Measurements from ENCODE around the gene ZBTB7A.

Gene ZBTB7A

DNA sequence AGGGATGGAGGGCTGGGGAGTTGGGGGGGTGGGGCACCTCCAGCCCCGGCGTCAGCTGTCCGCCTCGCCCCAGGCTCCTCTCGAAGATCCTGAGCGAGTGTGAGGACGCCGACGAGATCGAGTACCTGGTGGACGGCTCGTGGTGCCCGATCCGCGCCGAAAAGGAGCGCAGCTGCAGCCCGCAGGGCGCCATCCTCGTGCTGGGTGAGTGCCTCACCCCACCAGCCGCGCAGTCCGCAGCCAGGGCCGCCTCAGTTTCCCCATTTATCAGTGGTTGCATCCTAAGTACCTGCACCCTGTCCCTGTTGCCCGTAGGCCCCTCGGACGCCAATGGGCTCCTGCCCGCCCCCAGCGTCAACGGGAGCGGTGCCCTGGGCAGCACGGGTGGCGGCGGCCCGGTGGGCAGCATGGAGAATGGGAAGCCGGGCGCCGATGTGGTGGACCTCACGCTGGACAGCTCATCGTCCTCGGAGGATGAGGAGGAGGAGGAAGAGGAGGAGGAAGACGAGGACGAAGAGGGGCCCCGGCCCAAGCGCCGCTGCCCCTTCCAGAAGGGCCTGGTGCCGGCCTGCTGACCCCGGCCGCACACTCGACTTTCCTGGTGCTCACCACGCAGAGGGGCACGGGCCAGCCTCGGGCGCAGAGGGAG, 29.3 kb downstream of the ZBTB7A start:
- H3K4me3 ChIP-seq (ENCODE audit: low read length), result no peak overlapping the region
- no peaks in the 10 kb centered on the region for H3K9me3 ChIP-seq (ENCODE audit: control insufficient read depth, low read length)
- peaks cover 42% of the 10 kb centered on the region for H3K36me3 ChIP-seq (ENCODE audit: control insufficient read depth, insufficient read depth, low read length, severe bottlenecking)
- no peaks in the 10 kb centered on the region for H3K27me3 ChIP-seq (replicated peaks; ENCODE audit: control insufficient read depth, insufficient read depth, low read length)
- H3K4me1 ChIP-seq (ENCODE audit: control insufficient read depth, insufficient read depth, low read length), result no peaks in the 10 kb centered on the region
- no peak for DNase-seq (ENCODE audit: low read depth)
- no peak overlapping the region for H3K9ac ChIP-seq (ENCODE audit: low read length)

DNA sequence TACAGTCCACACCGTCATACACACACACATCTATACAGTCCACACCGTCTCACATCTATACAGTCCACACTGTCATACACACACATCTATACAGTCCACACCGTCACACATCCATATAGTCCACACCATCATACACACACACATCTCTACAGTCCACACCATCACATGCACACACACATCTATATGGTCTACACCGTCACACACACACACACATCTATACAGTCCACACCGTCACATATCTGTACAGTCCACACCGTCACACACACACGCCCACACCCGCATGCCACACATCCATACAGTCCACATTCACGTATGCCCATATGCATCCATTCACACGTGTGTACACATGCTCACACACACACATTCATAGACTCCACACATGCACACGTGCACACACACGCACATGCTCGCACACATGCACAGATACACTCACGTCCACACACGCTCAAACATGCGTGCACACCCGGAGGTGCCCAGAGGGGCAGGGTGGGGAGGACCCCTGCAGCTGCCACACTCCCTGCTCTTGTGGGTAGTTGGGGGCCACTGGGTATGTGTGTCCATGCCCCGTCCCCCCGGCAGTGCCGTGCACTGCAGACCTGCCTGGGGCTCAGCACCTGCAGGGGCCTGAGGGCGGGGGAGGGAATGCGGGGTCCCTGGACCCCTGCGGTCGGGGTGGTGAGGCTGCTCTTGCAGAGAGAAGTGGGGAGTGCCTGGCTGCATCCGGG, 30.0 kb downstream of the ZBTB7A start:
- H3K4me1 ChIP-seq (ENCODE audit: control insufficient read depth, insufficient read depth, low read length), result no peaks in the 10 kb centered on the region
- DNase-seq (ENCODE audit: low read depth), result no peak
- H3K4me3 ChIP-seq (ENCODE audit: low read length), result no peak overlapping the region
- H3K9ac ChIP-seq (ENCODE audit: low read length), result no peak overlapping the region
- no peaks in the 10 kb centered on the region for H3K27me3 ChIP-seq (replicated peaks; ENCODE audit: control insufficient read depth, insufficient read depth, low read length)
- H3K9me3 ChIP-seq (ENCODE audit: control insufficient read depth, low read length), result no peaks in the 10 kb centered on the region
- peaks cover 37% of the 10 kb centered on the region for H3K36me3 ChIP-seq (ENCODE audit: control insufficient read depth, insufficient read depth, low read length, severe bottlenecking)

DNA sequence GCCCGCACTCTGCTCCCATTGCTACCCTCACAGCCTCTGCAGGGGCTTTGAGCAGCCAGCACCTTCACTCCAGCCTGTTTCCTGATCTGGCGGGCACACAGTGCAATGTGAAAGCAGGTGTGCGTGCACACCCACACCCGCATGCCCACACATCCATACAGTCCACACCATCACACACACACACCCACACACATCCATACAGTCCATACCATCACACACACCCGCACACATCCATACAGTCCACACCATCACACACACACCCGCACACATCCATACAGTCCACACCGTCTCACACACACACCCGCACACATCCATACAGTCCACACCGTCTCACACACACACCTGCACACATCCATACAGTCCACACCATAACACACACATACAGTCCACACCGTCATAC, 31.1 kb downstream of the ZBTB7A start:
- H3K9me3 ChIP-seq (ENCODE audit: control insufficient read depth, low read length), result no peaks in the 10 kb centered on the region
- H3K9ac ChIP-seq (ENCODE audit: low read length), result no peak overlapping the region
- no peak overlapping the region for H3K4me3 ChIP-seq (ENCODE audit: low read length)
- no peaks in the 10 kb centered on the region for H3K27me3 ChIP-seq (replicated peaks; ENCODE audit: control insufficient read depth, insufficient read depth, low read length)
- H3K4me1 ChIP-seq (ENCODE audit: control insufficient read depth, insufficient read depth, low read length), result no peaks in the 10 kb centered on the region
- H3K36me3 ChIP-seq (ENCODE audit: control insufficient read depth, insufficient read depth, low read length, severe bottlenecking), result peaks cover 31% of the 10 kb centered on the region
- no peak for DNase-seq (ENCODE audit: low read depth)

DNA sequence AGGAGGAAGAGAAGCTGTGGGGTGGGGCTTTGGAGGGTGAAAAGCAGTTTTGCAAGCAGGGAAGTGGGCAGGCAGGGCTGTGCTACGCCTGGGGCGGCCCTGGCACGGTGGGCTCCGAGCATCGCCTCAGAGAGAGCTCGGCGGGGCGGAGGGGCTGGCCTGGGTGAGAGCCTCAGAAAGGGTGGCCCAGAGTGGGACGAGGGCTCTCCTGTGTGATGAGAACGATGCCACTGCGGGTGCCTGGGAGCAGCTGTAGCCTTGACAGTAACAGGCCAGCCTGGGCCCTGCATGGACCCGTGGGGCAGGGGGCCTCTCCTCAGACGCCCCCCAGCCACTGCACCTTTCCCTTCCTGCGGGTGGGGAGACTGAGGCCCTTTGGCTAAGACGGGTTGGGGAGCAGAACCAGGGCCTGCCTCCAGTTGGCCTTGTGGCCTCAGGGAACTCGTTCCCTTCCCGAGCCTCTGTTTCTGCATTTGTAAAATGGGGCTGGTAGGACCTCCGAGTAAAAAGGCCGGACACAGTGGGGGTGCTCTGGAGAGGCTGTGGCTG, 31.6 kb downstream of the ZBTB7A start:
- Histone ChIP-seq H3K9ac (ENCODE audit: low read length) (no peak overlapping the region), H3K27me3 (replicated peaks; ENCODE audit: control insufficient read depth, insufficient read depth, low read length) (no peaks in the 10 kb centered on the region), H3K4me1 (ENCODE audit: control insufficient read depth, insufficient read depth, low read length) (no peaks in the 10 kb centered on the region), H3K4me3 (ENCODE audit: low read length) (no peak overlapping the region), H3K9me3 (ENCODE audit: control insufficient read depth, low read length) (no peaks in the 10 kb centered on the region), H3K36me3 (ENCODE audit: control insufficient read depth, insufficient read depth, low read length, severe bottlenecking) (peaks cover 33% of the 10 kb centered on the region)
- DNase-seq (ENCODE audit: low read depth), result no peak

DNA sequence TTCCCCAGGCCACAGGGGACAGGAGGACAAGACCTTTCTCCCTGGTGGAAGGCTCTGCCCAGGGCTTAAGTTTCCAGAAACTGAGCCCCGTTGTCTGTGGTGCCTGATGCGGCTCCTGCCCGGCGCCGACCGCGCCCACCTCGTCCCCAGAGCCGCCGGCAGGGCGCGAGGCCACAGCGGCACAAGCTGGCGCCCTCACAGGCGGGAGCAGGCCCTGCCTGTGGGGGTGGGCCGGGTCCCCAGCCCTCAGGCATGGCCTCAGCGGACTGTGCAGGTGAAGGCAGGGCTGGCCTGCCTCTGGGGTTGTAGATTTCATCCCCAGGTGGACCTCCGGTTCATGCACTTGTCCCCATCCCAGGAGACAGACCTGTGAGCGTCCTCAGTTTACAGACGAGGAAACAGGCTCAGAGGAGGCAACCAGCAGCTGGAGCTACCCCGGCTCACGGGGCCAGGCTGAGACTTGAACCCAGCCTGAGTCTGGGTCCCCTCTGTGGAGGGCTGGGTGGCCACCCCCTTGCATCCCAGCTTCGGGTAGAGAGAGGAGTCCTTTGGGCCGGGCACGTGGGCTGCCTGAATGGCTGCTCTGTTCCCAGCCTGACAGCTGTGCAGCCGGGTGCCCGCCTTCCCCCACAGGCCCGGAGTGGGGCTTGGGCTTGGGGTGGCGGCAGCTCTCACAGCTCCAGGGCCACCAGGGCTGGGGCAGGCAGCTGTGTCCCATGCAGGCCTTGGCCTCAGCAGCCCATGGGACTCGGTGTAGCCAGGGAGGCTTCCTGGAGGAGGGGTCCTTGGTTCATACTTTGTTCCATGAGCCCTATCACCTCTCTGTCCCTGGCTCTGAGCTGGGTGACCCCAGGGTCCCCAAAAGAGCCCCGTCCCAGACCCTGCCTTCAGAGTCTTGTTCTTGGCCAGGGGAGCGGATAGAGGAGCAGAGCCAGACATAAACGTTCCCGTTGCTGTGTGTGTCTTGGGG, 32.4 kb downstream of the ZBTB7A start:
- H3K4me3 ChIP-seq (ENCODE audit: low read length), result no peak overlapping the region
- H3K27me3 ChIP-seq (replicated peaks; ENCODE audit: control insufficient read depth, insufficient read depth, low read length), result no peaks in the 10 kb centered on the region
- H3K36me3 ChIP-seq (ENCODE audit: control insufficient read depth, insufficient read depth, low read length, severe bottlenecking), result peaks cover 35% of the 10 kb centered on the region
- H3K9me3 ChIP-seq (ENCODE audit: control insufficient read depth, low read length), result no peaks in the 10 kb centered on the region
- no peak for DNase-seq (ENCODE audit: low read depth)
- H3K9ac ChIP-seq (ENCODE audit: low read length), result no peak overlapping the region
- no peaks in the 10 kb centered on the region for H3K4me1 ChIP-seq (ENCODE audit: control insufficient read depth, insufficient read depth, low read length)

DNA sequence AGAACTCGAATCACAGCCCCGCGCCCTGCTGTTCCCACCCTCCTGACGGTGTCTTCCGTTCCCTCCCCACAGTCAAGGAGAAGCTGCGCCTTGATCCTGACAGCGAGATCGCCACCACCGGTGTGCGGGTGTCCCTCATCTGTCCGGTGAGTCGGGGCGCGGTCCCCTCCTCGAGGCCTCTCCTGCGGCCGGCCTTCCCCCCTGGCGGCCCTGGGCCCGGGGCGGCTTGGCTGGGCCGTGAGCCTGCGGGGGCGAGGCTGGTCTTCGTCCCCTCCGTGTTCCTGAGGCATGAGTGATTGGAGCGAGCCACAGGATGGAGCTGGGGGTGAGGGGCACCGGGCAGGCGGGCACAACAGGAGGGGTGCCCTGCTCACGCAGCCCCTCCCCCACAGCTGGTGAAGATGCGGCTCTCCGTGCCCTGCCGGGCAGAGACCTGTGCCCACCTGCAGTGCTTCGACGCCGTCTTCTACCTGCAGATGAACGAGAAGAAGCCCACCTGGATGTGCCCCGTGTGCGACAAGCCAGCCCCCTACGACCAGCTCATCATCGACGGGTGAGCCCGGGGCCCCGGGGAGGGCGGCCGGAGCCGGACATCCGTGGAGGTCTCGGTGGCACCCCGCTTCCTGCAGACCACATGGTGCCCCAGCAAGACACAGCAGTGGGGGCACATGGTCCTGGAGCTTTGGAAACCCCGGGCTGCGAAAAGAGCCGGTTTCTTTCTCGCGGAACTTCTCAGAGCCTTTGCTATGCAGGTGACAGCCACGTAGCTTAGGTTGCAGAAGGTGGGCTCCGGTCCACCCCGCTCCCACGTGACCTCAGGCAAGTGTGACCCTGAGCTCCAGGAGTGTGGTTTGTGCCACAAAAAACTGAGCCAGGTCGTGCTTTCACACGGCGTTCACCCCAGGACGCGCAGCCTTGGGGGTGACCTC, 33.4 kb downstream of the ZBTB7A start:
- Histone ChIP-seq H3K4me3 (ENCODE audit: low read length) (no peak overlapping the region), H3K4me1 (ENCODE audit: control insufficient read depth, insufficient read depth, low read length) (no peaks in the 10 kb centered on the region), H3K9ac (ENCODE audit: low read length) (no peak overlapping the region), H3K27me3 (replicated peaks; ENCODE audit: control insufficient read depth, insufficient read depth, low read length) (no peaks in the 10 kb centered on the region), H3K36me3 (ENCODE audit: control insufficient read depth, insufficient read depth, low read length, severe bottlenecking) (peaks cover 40% of the 10 kb centered on the region), H3K9me3 (ENCODE audit: control insufficient read depth, low read length) (no peaks in the 10 kb centered on the region)
- no peak for DNase-seq (ENCODE audit: low read depth)

DNA sequence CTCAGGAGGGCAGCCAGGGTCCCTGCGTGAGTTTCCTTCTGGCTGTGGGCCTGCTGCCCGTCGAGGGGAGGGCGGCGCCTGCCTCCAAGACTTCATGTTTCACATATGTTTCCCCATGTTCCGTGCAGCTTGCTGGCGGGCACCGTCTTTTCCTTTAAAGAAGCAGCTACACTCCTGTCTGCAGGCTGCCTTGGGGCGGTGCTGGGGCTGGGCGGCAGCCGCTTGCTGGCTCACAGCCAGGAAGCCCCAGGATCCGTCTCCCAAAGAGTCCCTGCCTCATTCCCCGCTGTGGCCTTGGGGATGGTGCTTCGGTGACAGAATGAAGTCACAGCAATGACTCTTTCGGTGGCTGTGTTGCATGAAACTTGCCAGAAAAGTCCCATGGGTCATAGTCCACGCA, 34.3 kb downstream of the ZBTB7A start:
- Histone ChIP-seq H3K4me3 (ENCODE audit: low read length) (no peak overlapping the region), H3K9ac (ENCODE audit: low read length) (no peak overlapping the region), H3K9me3 (ENCODE audit: control insufficient read depth, low read length) (no peaks in the 10 kb centered on the region), H3K27me3 (replicated peaks; ENCODE audit: control insufficient read depth, insufficient read depth, low read length) (no peaks in the 10 kb centered on the region), H3K36me3 (ENCODE audit: control insufficient read depth, insufficient read depth, low read length, severe bottlenecking) (peaks cover 36% of the 10 kb centered on the region), H3K4me1 (ENCODE audit: control insufficient read depth, insufficient read depth, low read length) (no peaks in the 10 kb centered on the region)
- no peak for DNase-seq (ENCODE audit: low read depth)

DNA sequence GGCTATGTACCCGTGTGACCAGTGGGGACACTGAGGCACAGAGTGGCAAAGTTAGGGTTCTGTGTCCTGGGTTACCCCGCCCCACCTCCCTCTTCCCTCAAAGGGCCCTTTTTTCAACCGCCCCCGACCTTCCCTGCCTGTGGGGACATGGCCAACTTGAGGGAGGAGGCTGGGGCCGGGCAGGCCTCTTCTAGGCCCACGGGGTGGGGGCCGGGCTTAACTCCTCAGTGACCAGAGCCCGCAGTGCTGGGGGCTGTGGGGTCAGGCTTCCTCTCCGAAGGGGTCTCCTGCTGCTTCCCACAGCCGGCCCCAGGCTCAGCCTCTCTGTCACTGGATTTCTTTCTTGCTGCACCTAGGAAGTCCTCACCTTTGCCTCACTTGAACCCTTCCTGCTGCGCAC, 35.3 kb downstream of the ZBTB7A start:
- DNase-seq (ENCODE audit: low read depth), result no peak
- peaks cover 32% of the 10 kb centered on the region for H3K36me3 ChIP-seq (ENCODE audit: control insufficient read depth, insufficient read depth, low read length, severe bottlenecking)
- no peaks in the 10 kb centered on the region for H3K9me3 ChIP-seq (ENCODE audit: control insufficient read depth, low read length)
- H3K4me3 ChIP-seq (ENCODE audit: low read length), result no peak overlapping the region
- no peak overlapping the region for H3K9ac ChIP-seq (ENCODE audit: low read length)
- H3K27me3 ChIP-seq (replicated peaks; ENCODE audit: control insufficient read depth, insufficient read depth, low read length), result no peaks in the 10 kb centered on the region
- H3K4me1 ChIP-seq (ENCODE audit: control insufficient read depth, insufficient read depth, low read length), result no peaks in the 10 kb centered on the region

DNA sequence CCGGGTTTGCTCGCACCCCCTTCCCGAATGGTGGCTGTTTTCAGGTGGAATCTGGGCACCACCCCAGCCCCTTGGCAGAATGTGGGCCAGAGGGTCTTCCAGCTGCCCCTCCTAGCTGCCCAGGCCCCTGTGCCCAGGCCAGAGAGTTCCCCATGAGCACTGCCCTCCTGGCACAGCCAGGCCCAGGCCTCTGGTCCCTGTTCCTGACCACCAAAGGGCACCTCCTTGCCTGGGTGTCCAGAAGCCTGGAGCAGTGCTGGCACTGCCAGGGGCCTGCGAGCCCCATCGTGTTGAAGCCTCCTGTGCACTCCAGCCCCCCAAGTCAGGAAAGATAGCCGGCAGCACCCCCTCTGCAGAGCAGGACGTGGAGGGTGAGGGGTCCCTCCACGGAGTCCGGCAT, 35.7 kb downstream of the ZBTB7A start:
- H3K27me3 ChIP-seq (replicated peaks; ENCODE audit: control insufficient read depth, insufficient read depth, low read length), result no peaks in the 10 kb centered on the region
- no peak for DNase-seq (ENCODE audit: low read depth)
- H3K4me3 ChIP-seq (ENCODE audit: low read length), result no peak overlapping the region
- no peaks in the 10 kb centered on the region for H3K9me3 ChIP-seq (ENCODE audit: control insufficient read depth, low read length)
- H3K4me1 ChIP-seq (ENCODE audit: control insufficient read depth, insufficient read depth, low read length), result no peaks in the 10 kb centered on the region
- H3K36me3 ChIP-seq (ENCODE audit: control insufficient read depth, insufficient read depth, low read length, severe bottlenecking), result peaks cover 29% of the 10 kb centered on the region
- no peak overlapping the region for H3K9ac ChIP-seq (ENCODE audit: low read length)

DNA sequence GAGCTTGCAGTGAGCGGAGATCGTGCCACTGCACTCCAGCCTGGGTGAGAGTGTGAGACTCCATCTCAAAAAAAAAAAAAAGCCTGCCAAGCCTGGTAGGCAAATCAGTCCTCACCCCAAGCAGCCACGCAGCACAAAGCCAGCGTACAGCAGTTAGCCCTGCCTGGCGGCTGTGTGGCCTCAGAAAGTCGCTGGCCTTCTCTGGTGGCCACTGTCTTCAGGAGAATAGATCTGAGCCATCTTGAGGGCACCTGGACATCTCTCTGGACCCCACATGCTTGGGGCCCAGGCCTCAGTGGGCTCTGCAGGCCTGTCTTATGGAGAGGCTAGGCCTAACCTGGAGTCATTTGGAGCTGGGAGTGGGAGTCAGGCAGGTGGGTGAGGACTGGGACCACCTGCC, 36.1 kb downstream of the ZBTB7A start:
- Histone ChIP-seq H3K36me3 (ENCODE audit: control insufficient read depth, insufficient read depth, low read length, severe bottlenecking) (peaks cover 27% of the 10 kb centered on the region), H3K4me1 (ENCODE audit: control insufficient read depth, insufficient read depth, low read length) (no peaks in the 10 kb centered on the region), H3K27me3 (replicated peaks; ENCODE audit: control insufficient read depth, insufficient read depth, low read length) (no peaks in the 10 kb centered on the region), H3K4me3 (ENCODE audit: low read length) (no peak overlapping the region), H3K9ac (ENCODE audit: low read length) (no peak overlapping the region), H3K9me3 (ENCODE audit: control insufficient read depth, low read length) (no peaks in the 10 kb centered on the region)
- no peak for DNase-seq (ENCODE audit: low read depth)
